Right ventricle myocardium superior (tissue), 1 donor: ENCODE results near the gene MAP3K3. TPM values are rescaled to one million over a fixed set of nuclear protein-coding genes. Genes with fewer than 3 reads are reported as not detected.
A peak's percentile ranks its signal among the peaks of the same experiment; 100 is the strongest.

ENCODE experiments used
- ATAC-seq: fragments of 200-7000 bp; cut with Tn5 transposase; one replicate; pipeline ENCODE4 v1.9.1; 2020; ENCODE audit warnings: mild to moderate bottlenecking; ENCODE audit not compliant: poor library complexity
- DNase-seq: peaks from one replicate; pipeline ENCODE4 v3.0.0-alpha.2; 2020
- intact Hi-C: fragments of 100-400 bp; cut with DNase I; formaldehyde crosslinking; loops from one replicate; pipeline ENCODE4 v1.11.2; 2022
- total RNA-seq: library from RNA; stranded (reverse); fragmentation: NEBNext Ultra II Directional; extraction: Animal tissue kit (Norgen Biotek cat#: 25700); gene quantifications from one replicate; pipeline ENCODE4 v1.2.1, GENCODE V29; 2021
- donor health status: DM: no; HTN: yes; CAD: no; lungs with severe emphysema.

Gene MAP3K3
- total RNA-seq, 1 donor from 2014 or later = 31.3 TPM

GRCh38 chr17:63645775-63646487 is 23.7 kb downstream of the MAP3K3 start:
- intact Hi-C loops = no loop called here
- ATAC-seq = peak; percentile 15
- no peak for DNase-seq

- DNase-seq = no peak
- peak; percentile 23 for ATAC-seq
- intact Hi-C loops = no loop called here
These were observed 24.2 kb downstream of the MAP3K3 start for GRCh38 chr17:63646488-63646806.

GRCh38 chr17:63647065-63647725 is 25.0 kb downstream of the MAP3K3 start:
- no peak for ATAC-seq
- no peak for DNase-seq
- intact Hi-C loops = no loop called here

GRCh38 chr17:63647936-63648335 is 25.7 kb downstream of the MAP3K3 start:
- intact Hi-C loops = no loop called here
- no peak for ATAC-seq
- DNase-seq = no peak

GRCh38 chr17:63649813-63650212 is 27.6 kb downstream of the MAP3K3 start:
- DNase-seq = no peak
- intact Hi-C loops = no loop called here
- ATAC-seq = no peak

GRCh38 chr17:63652106-63652505 is 29.9 kb downstream of the MAP3K3 start:
- DNase-seq = no peak
- ATAC-seq = peak; percentile 73
- intact Hi-C loops = no loop called here

- intact Hi-C loops = no loop called here
- DNase-seq (no peak), ATAC-seq (peak; percentile 68)
These were observed 30.8 kb downstream of the MAP3K3 start for GRCh38 chr17:63653050-63653449.

GRCh38 chr17:63657786-63658185 is 35.6 kb downstream of the MAP3K3 start:
- no peak for ATAC-seq
- intact Hi-C loops = no loop called here
- no peak for DNase-seq

GRCh38 chr17:63658366-63658765 is 36.1 kb downstream of the MAP3K3 start:
- intact Hi-C loops = no loop called here
- no peak for ATAC-seq
- DNase-seq = no peak

- ATAC-seq (no peak), DNase-seq (no peak)
- intact Hi-C loops = no loop called here
These were observed 37.6 kb downstream of the MAP3K3 start for GRCh38 chr17:63659850-63660249.

GRCh38 chr17:63665527-63666214 is 43.5 kb downstream of the MAP3K3 start:
- intact Hi-C loops = no loop called here
- ATAC-seq = peak; percentile 71
- DNase-seq = no peak

GRCh38 chr17:63672856-63673255 is 50.6 kb downstream of the MAP3K3 start:
- DNase-seq (no peak), ATAC-seq (no peak)
- intact Hi-C loops = no loop called here

GRCh38 chr17:63675231-63675606 is 53.0 kb downstream of the MAP3K3 start:
- DNase-seq (no peak), ATAC-seq (peak; percentile 78)
- intact Hi-C loops = no loop called here

GRCh38 chr17:63675607-63676546 is 53.7 kb downstream of the MAP3K3 start:
- intact Hi-C loops = no loop called here
- ATAC-seq (peak; percentile 93), DNase-seq (peak; percentile 78)

- ATAC-seq = no peak
- no peak for DNase-seq
- intact Hi-C loops = no loop called here
These were observed 54.4 kb downstream of the MAP3K3 start for GRCh38 chr17:63676584-63676983.

GRCh38 chr17:63679214-63679613 is 57.0 kb downstream of the MAP3K3 start:
- intact Hi-C loops = no loop called here

GRCh38 chr17:63680700-63681099 is 58.5 kb downstream of the MAP3K3 start:
- intact Hi-C loops = no loop called here

More at GRCh38 chr17:63679214-63679613, 57.0 kb downstream of the MAP3K3 start:
- DNase-seq = no peak
- ATAC-seq = no peak

GRCh38 chr17:63681530-63681929 is 59.3 kb downstream of the MAP3K3 start:
- intact Hi-C loops = no loop called here
- DNase-seq (no peak), ATAC-seq (peak; percentile 26)

More at GRCh38 chr17:63680700-63681099, 58.5 kb downstream of the MAP3K3 start:
- ATAC-seq (no peak), DNase-seq (no peak)

- DNase-seq (no peak), ATAC-seq (no peak)
- intact Hi-C loops = no loop called here
These were observed 60.2 kb downstream of the MAP3K3 start for GRCh38 chr17:63682441-63682840.
